Uterus (tissue), 2 donors: ENCODE measurements around the gene TMEM92.
"Not testable (repeated sequence)": the region's sequence is repeated elsewhere in the genome, so short reads cannot be mapped to it uniquely, and the experiment has no call there.

ENCODE experiments used
- POLR2A ChIP-seq, 2 donors: fragments of 450-650 bp; IDR thresholded peaks; one replicate each; pipeline ENCODE4 v1.6.1; 2016; ENCODE audit warnings: antibody characterized with exemption in 2 of 2, mild to moderate bottlenecking in 1 of 2, moderate library complexity in 1 of 2
- TF ChIP-seq, protein P1 (sequence below), 4 experiments: fragments of 200-600 bp in 2 of 4; fragments of 450-650 bp in 2 of 4; sonication (generic) in 2 of 4; IDR thresholded peaks; one replicate each; pipeline ENCODE4 v1.5.1; 2016 to 2019; ENCODE audit warnings: antibody characterized with exemption in 4 of 4, mild to moderate bottlenecking in 2 of 4, moderate library complexity in 1 of 4

DNA sequence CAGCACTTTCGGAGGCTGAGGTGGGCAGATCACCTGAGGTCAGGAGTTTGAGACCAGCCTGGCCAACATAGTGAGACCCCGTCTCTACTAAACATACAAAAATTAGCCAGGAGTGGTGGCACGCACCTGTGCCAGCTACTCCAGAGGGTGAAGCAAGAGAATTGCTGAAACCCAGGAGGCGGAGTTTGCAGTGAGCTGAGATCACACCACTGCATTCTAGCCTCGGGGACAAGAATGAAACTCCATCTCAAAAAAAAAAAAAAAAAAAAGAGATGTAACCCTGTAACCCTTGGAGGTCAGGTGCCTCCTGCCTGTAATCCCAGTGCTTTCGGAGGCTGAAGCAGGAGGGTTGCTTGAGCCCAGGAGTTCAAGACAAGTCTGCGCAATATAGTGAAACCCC, 13.0 kb downstream of the TMEM92 start:
- TF ChIP-seq, protein P1, sequence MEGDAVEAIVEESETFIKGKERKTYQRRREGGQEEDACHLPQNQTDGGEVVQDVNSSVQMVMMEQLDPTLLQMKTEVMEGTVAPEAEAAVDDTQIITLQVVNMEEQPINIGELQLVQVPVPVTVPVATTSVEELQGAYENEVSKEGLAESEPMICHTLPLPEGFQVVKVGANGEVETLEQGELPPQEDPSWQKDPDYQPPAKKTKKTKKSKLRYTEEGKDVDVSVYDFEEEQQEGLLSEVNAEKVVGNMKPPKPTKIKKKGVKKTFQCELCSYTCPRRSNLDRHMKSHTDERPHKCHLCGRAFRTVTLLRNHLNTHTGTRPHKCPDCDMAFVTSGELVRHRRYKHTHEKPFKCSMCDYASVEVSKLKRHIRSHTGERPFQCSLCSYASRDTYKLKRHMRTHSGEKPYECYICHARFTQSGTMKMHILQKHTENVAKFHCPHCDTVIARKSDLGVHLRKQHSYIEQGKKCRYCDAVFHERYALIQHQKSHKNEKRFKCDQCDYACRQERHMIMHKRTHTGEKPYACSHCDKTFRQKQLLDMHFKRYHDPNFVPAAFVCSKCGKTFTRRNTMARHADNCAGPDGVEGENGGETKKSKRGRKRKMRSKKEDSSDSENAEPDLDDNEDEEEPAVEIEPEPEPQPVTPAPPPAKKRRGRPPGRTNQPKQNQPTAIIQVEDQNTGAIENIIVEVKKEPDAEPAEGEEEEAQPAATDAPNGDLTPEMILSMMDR (IDR thresholded peaks at IDR 0.05), result not testable (repeated sequence)
- TF ChIP-seq POLR2A (IDR thresholded peaks at IDR 0.05), result not testable (repeated sequence)
